A673 (cell line): ENCODE data around the gene SLC35E3. TPM values are rescaled to one million over a fixed set of nuclear protein-coding genes. Genes with fewer than 3 reads are reported as not detected.
A peak's percentile ranks its signal among the peaks of the same experiment; 100 is the strongest.

ENCODE experiments used
- BruUV-seq: library from RNA; stranded (reverse); fragments of 400-500 nt; replicated peaks from 2 replicates; lab custom pipeline; 2021; lab: Mats Ljungman, UMichigan
- CTCF ChIA-PET: fragments of 300-600 bp; sonication (Branson Sonifier 250); formaldehyde crosslinking; loops from one replicate; lab custom pipeline; 2022; ENCODE audit warnings: antibody characterized with exemption; lab: Charles Lee
- POLR2A ChIA-PET: fragments of 300-600 bp; sonication (Branson Sonifier 250); formaldehyde crosslinking; loops from one replicate; lab custom pipeline; 2022; ENCODE audit warnings: antibody characterized with exemption; ENCODE audit not compliant: low non-redundant PET; lab: Charles Lee
- DNase-seq: peaks from one replicate; pipeline ENCODE4 v3.0.0-alpha.2; 2015; ENCODE audit warnings: low spot score
- H3K27ac ChIP-seq: fragments of 200-600 bp; sonication (generic); 2 replicates; pipeline ENCODE4 v1.5.1; 2016; ENCODE audit warnings: mixed run types, low read depth, mild to moderate bottlenecking, mixed read lengths, antibody characterized with exemption, low read length; ENCODE audit not compliant: poor library complexity, severe bottlenecking
- H3K27me3 ChIP-seq: fragments of 200-600 bp; sonication (generic); replicated peaks from 2 replicates; pipeline ENCODE4 v1.6.1; 2017; ENCODE audit warnings: mixed run types, low read depth, mild to moderate bottlenecking, mixed read lengths, antibody characterized with exemption, low read length; ENCODE audit not compliant: insufficient read depth, poor library complexity
- H3K36me3 ChIP-seq: fragments of 200-600 bp; sonication (generic); 2 replicates; pipeline ENCODE4 v1.6.1; 2016; ENCODE audit warnings: mixed run types, mild to moderate bottlenecking, mixed read lengths, antibody characterized with exemption, low read length; ENCODE audit not compliant: insufficient read depth, poor library complexity, severe bottlenecking
- H3K4me1 ChIP-seq: fragments of 200-600 bp; sonication (generic); 2 replicates; pipeline ENCODE4 v1.6.1; 2017; ENCODE audit warnings: mixed run types, mild to moderate bottlenecking, mixed read lengths, antibody characterized with exemption, low read length; ENCODE audit not compliant: insufficient read depth, poor library complexity, severe bottlenecking
- H3K4me3 ChIP-seq: fragments of 200-600 bp; sonication (generic); 2 replicates; pipeline ENCODE4 v1.5.1; 2016; ENCODE audit warnings: low read depth, mixed run types, mild to moderate bottlenecking, mixed read lengths, low read length; ENCODE audit not compliant: poor library complexity, severe bottlenecking
- H3K9me3 ChIP-seq: fragments of 200-600 bp; sonication (generic); 2 replicates; pipeline ENCODE4 v1.6.1; 2016; ENCODE audit warnings: mixed run types, low read depth, mild to moderate bottlenecking, mixed read lengths, antibody characterized with exemption, low read length; ENCODE audit not compliant: poor library complexity, severe bottlenecking
- EZH2 ChIP-seq: fragments of 200-600 bp; sonication (generic); IDR thresholded peaks from 2 replicates; pipeline ENCODE4 v1.6.1; 2017; ENCODE audit warnings: borderline replicate concordance, low read depth, mild to moderate bottlenecking, mixed read lengths, antibody characterized with exemption, low read length; ENCODE audit not compliant: poor library complexity, severe bottlenecking
- intact Hi-C: fragments of 100-400 bp; cut with micrococcal nuclease; formaldehyde crosslinking; loops from one replicate; pipeline ENCODE4 v1.10.0; 2022; ENCODE audit not compliant: unreplicated experiment
- total RNA-seq: library from RNA; stranded (reverse); gene quantifications from 2 replicates; pipeline ENCODE4 v1.2.3, GENCODE V29; 2021
- TF ChIP-seq, protein P1 (sequence below): fragments of 300-800, 200-600 bp; sonication (generic); conservative IDR thresholded peaks from 2 replicates; pipeline ENCODE4 v1.5.1; 2017; ENCODE audit warnings: low read depth, mild to moderate bottlenecking, antibody characterized with exemption, low read length, moderate library complexity, mixed read lengths

The SLC35E3 gene
- total RNA-seq, 1 experiment from 2014 or later, result 10.1 TPM

DNA sequence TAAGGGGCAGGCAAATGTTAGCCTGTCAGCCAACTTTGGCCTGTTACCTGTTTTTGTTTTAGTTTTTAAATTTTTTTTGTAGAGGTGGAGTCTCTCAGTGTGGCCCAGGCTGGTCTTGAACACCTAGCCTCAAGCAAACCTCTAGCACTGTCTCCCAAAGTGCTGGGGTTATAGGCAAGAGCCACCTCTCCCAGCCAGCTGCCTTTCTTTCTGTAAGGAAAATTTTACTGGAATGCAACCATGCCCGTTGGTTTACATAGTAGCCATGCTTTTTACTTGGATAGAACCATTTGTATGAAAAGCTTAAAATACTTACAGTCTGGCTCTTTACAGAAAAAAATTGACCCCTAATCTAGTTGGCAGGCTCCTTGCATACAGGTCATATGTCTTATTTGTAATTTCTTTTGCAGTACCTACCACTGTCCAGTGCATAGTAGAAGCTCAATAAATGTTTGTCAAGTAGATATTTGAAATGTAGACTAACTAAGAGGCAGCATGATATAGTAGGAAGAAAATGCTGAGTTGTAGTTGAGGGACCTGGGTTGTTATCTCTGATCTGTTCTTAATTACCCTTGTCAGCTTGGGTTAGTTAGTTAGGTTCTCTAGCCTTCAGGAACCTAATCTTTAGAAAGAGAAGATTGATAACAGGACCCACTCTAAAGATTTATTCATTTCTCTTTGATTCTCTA, 66.7 kb downstream of the SLC35E3 start:
- Histone ChIP-seq H3K27me3 (no peaks in the 10 kb centered on the region), H3K9me3 (no peaks in the 10 kb centered on the region), H3K27ac (peak overlapping the region; percentile 12), H3K4me3 (no peak overlapping the region), H3K4me1 (no peaks in the 10 kb centered on the region), H3K36me3 (peaks cover 82% of the 10 kb centered on the region)
- ChIA-PET CTCF (no interaction called here), POLR2A (interaction anchor here (0.6 kb wide), 1 partner anchor 550 kb away, joined by 14 read pairs; no protein-coding TSS in a partner anchor)
- no TSS peak for BruUV-seq
- DNase-seq, result no peak
- TF ChIP-seq EZH2, result no peak
- TF ChIP-seq, protein P1, sequence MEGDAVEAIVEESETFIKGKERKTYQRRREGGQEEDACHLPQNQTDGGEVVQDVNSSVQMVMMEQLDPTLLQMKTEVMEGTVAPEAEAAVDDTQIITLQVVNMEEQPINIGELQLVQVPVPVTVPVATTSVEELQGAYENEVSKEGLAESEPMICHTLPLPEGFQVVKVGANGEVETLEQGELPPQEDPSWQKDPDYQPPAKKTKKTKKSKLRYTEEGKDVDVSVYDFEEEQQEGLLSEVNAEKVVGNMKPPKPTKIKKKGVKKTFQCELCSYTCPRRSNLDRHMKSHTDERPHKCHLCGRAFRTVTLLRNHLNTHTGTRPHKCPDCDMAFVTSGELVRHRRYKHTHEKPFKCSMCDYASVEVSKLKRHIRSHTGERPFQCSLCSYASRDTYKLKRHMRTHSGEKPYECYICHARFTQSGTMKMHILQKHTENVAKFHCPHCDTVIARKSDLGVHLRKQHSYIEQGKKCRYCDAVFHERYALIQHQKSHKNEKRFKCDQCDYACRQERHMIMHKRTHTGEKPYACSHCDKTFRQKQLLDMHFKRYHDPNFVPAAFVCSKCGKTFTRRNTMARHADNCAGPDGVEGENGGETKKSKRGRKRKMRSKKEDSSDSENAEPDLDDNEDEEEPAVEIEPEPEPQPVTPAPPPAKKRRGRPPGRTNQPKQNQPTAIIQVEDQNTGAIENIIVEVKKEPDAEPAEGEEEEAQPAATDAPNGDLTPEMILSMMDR, result no peak
- intact Hi-C loops, result no loop called here

DNA sequence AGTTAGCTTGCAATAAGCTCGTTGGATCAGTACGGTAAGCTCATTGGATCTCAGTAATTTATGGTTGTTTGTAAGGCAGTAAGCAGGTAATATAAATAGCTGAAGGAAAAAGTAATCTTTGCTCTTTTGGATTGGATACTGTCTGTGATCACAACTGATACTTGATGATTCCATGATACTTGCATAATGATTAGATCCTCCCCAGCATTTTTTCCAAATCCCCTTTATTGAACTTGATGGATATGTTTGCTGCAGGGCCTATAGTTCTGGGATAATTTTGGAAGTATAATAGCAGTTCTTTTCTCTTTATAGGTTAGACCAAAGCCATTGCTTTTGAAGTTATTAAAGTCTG, 67.2 kb downstream of the SLC35E3 start:
- intact Hi-C loops, result no loop called here
- BruUV-seq, result no TSS peak
- ChIA-PET CTCF (no interaction called here), POLR2A (interaction anchor here (0.6 kb wide), 1 partner anchor 550 kb away, joined by 14 read pairs; no protein-coding TSS in a partner anchor)
- TF ChIP-seq, protein P1, result no peak
- TF ChIP-seq EZH2, result no peak
- no peak for DNase-seq
- H3K27me3 ChIP-seq, result no peaks in the 10 kb centered on the region
- H3K4me1 ChIP-seq, result no peaks in the 10 kb centered on the region
- no peak overlapping the region for H3K4me3 ChIP-seq
- peaks cover 87% of the 10 kb centered on the region for H3K36me3 ChIP-seq
- H3K27ac ChIP-seq, result no peak overlapping the region
- no peaks in the 10 kb centered on the region for H3K9me3 ChIP-seq

DNA sequence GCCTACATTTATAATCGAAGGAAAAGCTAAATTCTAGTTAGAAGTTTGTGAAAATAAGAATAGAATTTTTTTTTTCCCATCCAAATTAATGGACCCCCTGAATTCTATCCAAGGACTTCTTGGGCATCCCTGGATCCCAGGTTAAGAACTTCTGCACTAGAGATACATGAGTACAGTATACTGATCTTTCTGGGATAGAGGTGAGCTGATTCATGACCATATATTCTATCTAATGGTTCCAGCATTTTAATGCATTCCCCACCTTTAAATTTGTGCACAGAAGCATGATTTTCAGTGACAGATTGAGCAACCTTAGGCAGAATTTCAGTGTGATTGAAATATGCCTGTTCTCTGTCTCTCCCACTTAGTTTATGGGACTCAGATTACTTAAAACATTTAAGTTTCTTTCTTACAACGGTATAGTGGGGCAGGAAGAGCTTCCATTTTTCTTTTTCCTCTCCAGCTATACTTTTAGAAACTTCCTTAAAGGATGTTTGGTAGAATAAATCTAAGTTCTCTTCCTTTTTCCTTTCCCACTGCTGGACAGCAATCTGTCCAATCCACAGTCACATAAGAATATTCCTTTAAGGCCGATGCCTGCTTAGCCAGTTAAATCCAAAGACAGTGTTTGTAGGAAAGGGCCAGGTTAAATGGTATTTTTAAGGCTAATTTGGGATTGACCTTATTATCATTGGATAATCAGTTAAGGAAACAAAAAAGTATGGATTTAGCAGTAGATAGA, 68.7 kb downstream of the SLC35E3 start:
- Histone ChIP-seq H3K4me1 (no peaks in the 10 kb centered on the region), H3K9me3 (no peaks in the 10 kb centered on the region), H3K36me3 (peaks cover 90% of the 10 kb centered on the region), H3K27me3 (no peaks in the 10 kb centered on the region), H3K4me3 (no peak overlapping the region), H3K27ac (no peak overlapping the region)
- intact Hi-C loops, result no loop called here
- ChIA-PET POLR2A (interaction anchor here (0.6 to 0.7 kb wide), 2 partner anchors 19 to 29 kb away, joined by 5 to 13 read pairs; no protein-coding TSS in a partner anchor), CTCF (no interaction called here)
- TF ChIP-seq, protein P1, result no peak
- TF ChIP-seq EZH2, result no peak
- BruUV-seq, result no TSS peak
- no peak for DNase-seq
